Small intestine (tissue), 16 donors: ENCODE measurements around the gene PARP3. TPM values are rescaled to one million over a fixed set of nuclear protein-coding genes. Genes with fewer than 3 reads are reported as not detected.
"Not testable (repeated sequence)": the region's sequence is repeated elsewhere in the genome, so short reads cannot be mapped to it uniquely, and the experiment has no call there.

Source experiments
- DNase-seq, 2 donors: peaks; one replicate each; pipeline versions ENCODE4 v3.0.0 to v3.0.0-alpha.2; 2013
- FAIRE-seq: peaks from 2 replicates; lab custom pipeline; 2012; peaks lifted over from hg19 to GRCh38; lab: Jason Lieb, UNC
- H3K27ac ChIP-seq, 3 donors: one replicate each; pipeline ENCODE4 v1.5.1; 2013; ENCODE audit warnings: low read length in 2 of 3, mild to moderate bottlenecking in 2 of 3, control low read depth in 1 of 3, inconsistent platforms in 1 of 3, low read depth in 1 of 3, moderate library complexity in 1 of 3
- H3K27me3 ChIP-seq, 3 donors: one replicate each; pipeline ENCODE4 v1.6.1; 2013; ENCODE audit warnings: low read length in 3 of 3, inconsistent platforms in 1 of 3; ENCODE audit not compliant: control insufficient read depth in 3 of 3, insufficient read depth in 3 of 3
- H3K36me3 ChIP-seq, 3 donors: one replicate each; pipeline ENCODE4 v1.6.1; 2013; ENCODE audit warnings: low read length in 3 of 3, inconsistent platforms in 1 of 3, low read depth in 1 of 3, mild to moderate bottlenecking in 1 of 3, moderate library complexity in 1 of 3; ENCODE audit not compliant: control insufficient read depth in 3 of 3, insufficient read depth in 2 of 3
- H3K4me1 ChIP-seq, 3 donors: one replicate each; pipeline ENCODE4 v1.6.1; 2013; ENCODE audit warnings: low read length in 2 of 3, inconsistent platforms in 1 of 3, low read depth in 1 of 3, mild to moderate bottlenecking in 1 of 3, moderate library complexity in 1 of 3; ENCODE audit not compliant: control insufficient read depth in 3 of 3, insufficient read depth in 2 of 3
- H3K4me3 ChIP-seq, 3 donors: one replicate each; pipeline ENCODE4 v1.5.1; 2013; ENCODE audit warnings: low read length in 3 of 3, control low read depth in 1 of 3, inconsistent platforms in 1 of 3, low read depth in 1 of 3, mild to moderate bottlenecking in 1 of 3, moderate library complexity in 1 of 3
- H3K9me3 ChIP-seq, 2 donors: one replicate each; pipeline ENCODE4 v1.6.1; 2013; ENCODE audit warnings: low read depth in 1 of 2, low read length in 1 of 2; ENCODE audit not compliant: control insufficient read depth in 2 of 2, insufficient read depth in 1 of 2
- WGBS, 3 donors: extraction: QIAGEN DNeasy Blood & Tissue Kit; methylation state at CpG; one replicate each; pipeline ENCODE4 v1.1.7; 2013; 5-methylcytosine and 5-hydroxymethylcytosine counted together
- long read RNA-seq, 10 donors: transcript quantifications; one replicate each; lab custom pipeline, GENCODE V29; 2026
- polyA plus RNA-seq, 4 donors: library from polyadenylated mRNA; stranded (reverse) in 3 of 4; unstranded in 1 of 4; fragments of 200-250 nt in 3 of 4; fragments of 120-200 nt in 1 of 4; gene quantifications; one replicate each; pipeline versions ENCODE4 v1.2.1 to v1.2.3, GENCODE V29; 2013
- donor health status: healthy with polysubstance abuse.
- donor health status: control.
- donor health status: control.
- donor health status: Bipolar disorder and iron deficiency.
- donor health status: healthy.

PARP3 gene
- polyA plus RNA-seq: 10 to 100 TPM; 11.7 to 59.5 (median 35.8) TPM
- long read RNA-seq, donor 1: 0 reads
- long read RNA-seq, donor 2: 0 reads
- long read RNA-seq, donor 3, partial matches to known transcripts: 0 of 3 reads
- long read RNA-seq, donor 3, other reads (novel, unspliced or antisense): 0 of 3 reads
- long read RNA-seq, donor 4: 0 reads
- long read RNA-seq, donor 5, partial matches to known transcripts: 0 of 2 reads
- long read RNA-seq, donor 5, other reads (novel, unspliced or antisense): 0 of 2 reads
- long read RNA-seq, donor 6, partial matches to known transcripts: 0 of 1 reads
- long read RNA-seq, donor 6, other reads (novel, unspliced or antisense): 0 of 1 reads
- long read RNA-seq, donor 7: 0 reads
- long read RNA-seq, donor 8: 0 reads
- long read RNA-seq, donor 9: 0 reads
- long read RNA-seq, donor 10, partial matches to known transcripts: 0 of 3 reads
- long read RNA-seq, donor 10, other reads (novel, unspliced or antisense): 0 of 3 reads

GRCh38 chr3:51941798-51942602 lies at the start of gene PARP3, which contains the start of gene RRP9:
Gene PARP3 (plus strand): TSS chr3:51942363. CDS start chr3:51943356, 993 bp downstream.
Gene RRP9 (minus strand): TSS chr3:51941904. CDS start chr3:51941867, 37 bp downstream.
- Histone ChIP-seq H3K27me3 (no peaks in the 10 kb centered on the region), H3K4me1 (peaks cover 3 to 22% (median 9%) of the 10 kb centered on the region in 3 donors), H3K4me3 (peak within 1 kb of the TSS; percentile 67 to 93 (median 68)), H3K9me3 (no peaks in the 10 kb centered on the region), H3K36me3 (peaks cover 2 to 37% (median 3%) of the 10 kb centered on the region in 3 donors), H3K27ac (peak within 1 kb of the TSS; percentile 93 to 97 (median 94))
- DNase-seq: peak; percentile 100
- 1% methylated on average over 54 to 67 of the region's 67 CpGs for WGBS, 3 donors
- FAIRE-seq: peak; percentile 96

DNA sequence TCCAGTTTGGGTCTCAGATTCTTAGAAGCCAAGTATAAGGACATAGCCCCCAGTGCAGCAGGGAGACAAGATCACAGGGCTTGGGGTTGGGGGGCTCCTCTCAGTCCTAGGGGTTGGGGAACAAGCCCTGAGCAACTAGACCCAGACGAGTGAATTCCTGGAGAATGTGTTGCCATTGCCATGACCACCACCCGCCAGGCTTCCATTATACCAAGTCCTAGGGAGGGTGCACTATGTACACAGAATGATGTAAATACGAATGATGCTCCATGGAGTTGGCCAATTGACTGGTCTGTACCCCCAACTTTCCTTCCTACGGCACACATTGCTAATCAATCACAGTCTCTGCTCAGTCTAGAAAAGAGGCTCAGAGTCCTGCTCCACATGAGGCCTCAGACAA lies 47.8 kb upstream of the PARP3 start:
- Histone ChIP-seq H3K27ac (no peak overlapping the region), H3K9me3 (no peaks in the 10 kb centered on the region), H3K4me3 (no peak overlapping the region), H3K4me1 (no peaks in the 10 kb centered on the region), H3K36me3 (no peaks in the 10 kb centered on the region), H3K27me3 (peaks cover 2 to 3% (median 3%) of the 10 kb centered on the region in 3 donors)
- 79 to 89% (median 82%) methylated on average over 4 of the region's 4 CpGs for WGBS, 3 donors
- no peak for DNase-seq
- no peak for FAIRE-seq

DNA sequence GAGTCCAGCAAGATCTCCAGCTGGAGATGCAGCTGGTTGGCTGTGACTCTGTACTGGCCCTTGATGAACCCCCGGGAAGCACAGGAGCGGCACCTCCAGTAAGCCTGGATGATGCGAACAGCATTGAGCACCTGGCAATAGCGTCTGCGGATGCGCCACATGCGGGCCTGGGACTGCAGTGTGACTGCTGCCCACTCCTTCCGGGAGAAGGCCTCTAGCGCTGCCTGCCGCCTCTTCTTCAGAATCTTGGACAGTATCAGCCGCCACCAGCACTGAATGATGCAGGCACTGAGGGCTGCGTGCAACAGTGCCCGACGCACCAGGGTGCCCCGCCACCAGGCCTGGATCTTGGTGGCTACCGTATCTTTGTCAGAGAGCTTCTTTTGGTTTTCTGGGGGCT lies 47.2 kb upstream of the PARP3 start:
- Histone ChIP-seq H3K27me3 (peaks cover 3% of the 10 kb centered on the region in 3 donors), H3K4me1 (no peaks in the 10 kb centered on the region), H3K27ac (no peak overlapping the region), H3K4me3 (no peak overlapping the region), H3K9me3 (no peaks in the 10 kb centered on the region), H3K36me3 (no peaks in the 10 kb centered on the region)
- no peak for FAIRE-seq
- no peak for DNase-seq
- WGBS, 3 donors: 93 to 94% (median 93%) methylated on average over 16 of the region's 16 CpGs

- Histone ChIP-seq H3K9me3 (no peaks in the 10 kb centered on the region), H3K4me3 (no peak overlapping the region), H3K4me1 (no peaks in the 10 kb centered on the region), H3K27me3 (peaks cover 0 to 6% (median 5%) of the 10 kb centered on the region in 3 donors), H3K27ac (no peak overlapping the region), H3K36me3 (no peaks in the 10 kb centered on the region)
- 86 to 92% (median 89%) methylated on average over 10 of the region's 10 CpGs for WGBS, 3 donors
- FAIRE-seq (no peak), DNase-seq (no peak)
These were observed 45.4 kb upstream of the PARP3 start for GRCh38 chr3:51896607-51897305.

DNA sequence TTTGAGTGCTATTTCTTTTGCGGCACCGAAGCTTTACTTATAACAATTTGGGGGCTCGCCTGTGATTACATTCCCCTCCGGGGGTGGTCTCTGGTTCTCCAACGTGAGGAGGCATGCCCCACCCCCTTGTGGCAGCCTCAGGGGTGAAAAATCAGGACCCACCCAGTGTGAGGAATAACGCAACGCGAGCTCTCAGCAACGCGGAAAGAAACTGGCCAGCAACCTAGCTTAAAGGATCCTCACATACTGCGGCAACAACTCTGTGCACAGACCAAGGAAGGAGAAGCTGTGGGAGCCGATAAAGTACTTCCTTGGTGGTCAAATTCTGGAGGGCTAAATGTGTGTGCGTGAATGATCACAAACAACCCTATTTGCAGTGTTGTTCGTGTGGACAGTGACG lies 44.8 kb upstream of the PARP3 start:
- WGBS, 3 donors: 86 to 87% (median 87%) methylated on average over 15 of the region's 15 CpGs
- DNase-seq (no peak), FAIRE-seq (no peak)
- Histone ChIP-seq H3K4me1 (no peaks in the 10 kb centered on the region), H3K36me3 (no peaks in the 10 kb centered on the region), H3K9me3 (no peaks in the 10 kb centered on the region), H3K27ac (no peak overlapping the region), H3K27me3 (peaks cover 0 to 6% (median 3%) of the 10 kb centered on the region in 3 donors), H3K4me3 (no peak overlapping the region)

GRCh38 chr3:51900043-51900442 lies 42.1 kb upstream of the PARP3 start:
- not testable (repeated sequence) for H3K4me3 ChIP-seq, H3K36me3 ChIP-seq, H3K9me3 ChIP-seq, FAIRE-seq, H3K27me3 ChIP-seq, H3K4me1 ChIP-seq, H3K27ac ChIP-seq
- WGBS, 3 donors: 50 to 69% (median 51%) methylated on average over 7 of the region's 7 CpGs
- DNase-seq: peak in 1 of 2 donors; percentile 4

- H3K4me3 ChIP-seq, H3K36me3 ChIP-seq, H3K27me3 ChIP-seq, H3K27ac ChIP-seq, H3K9me3 ChIP-seq, H3K4me1 ChIP-seq, FAIRE-seq: not testable (repeated sequence)
- 26 to 50% (median 41%) methylated on average over 6 of the region's 7 CpGs for WGBS, 3 donors
- peak in 1 of 2 donors; percentile 54 for DNase-seq
These were observed 39.8 kb upstream of the PARP3 start for GRCh38 chr3:51902361-51902760.
